ENCODE results near the gene RNF34.

DNA sequence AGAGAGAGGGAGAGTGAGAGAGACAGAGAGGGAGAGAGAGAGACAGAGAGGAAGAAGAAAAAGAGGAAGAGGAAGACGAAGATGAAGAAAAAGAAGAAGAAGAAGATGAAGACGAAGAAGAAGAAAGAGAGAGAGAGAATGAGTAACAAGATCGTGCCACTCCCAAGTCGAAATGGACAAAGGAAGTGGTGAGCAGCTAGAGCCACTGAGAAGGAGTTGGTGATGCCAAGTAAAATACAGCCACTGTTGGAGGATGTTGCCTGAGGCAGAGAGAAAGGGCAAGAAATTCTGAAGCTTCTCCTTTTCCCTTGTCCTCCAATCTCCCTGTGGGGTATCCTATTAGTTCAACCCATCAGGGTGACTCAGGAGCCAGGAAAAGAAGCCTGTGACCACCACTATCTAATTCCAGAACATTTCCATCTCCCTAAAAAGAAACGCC lies 35.2 kb upstream of the RNF34 start:
- no peak for TF ChIP-seq POLR2A (IDR thresholded peaks at IDR 0.05)
- TF ChIP-seq, protein P1, sequence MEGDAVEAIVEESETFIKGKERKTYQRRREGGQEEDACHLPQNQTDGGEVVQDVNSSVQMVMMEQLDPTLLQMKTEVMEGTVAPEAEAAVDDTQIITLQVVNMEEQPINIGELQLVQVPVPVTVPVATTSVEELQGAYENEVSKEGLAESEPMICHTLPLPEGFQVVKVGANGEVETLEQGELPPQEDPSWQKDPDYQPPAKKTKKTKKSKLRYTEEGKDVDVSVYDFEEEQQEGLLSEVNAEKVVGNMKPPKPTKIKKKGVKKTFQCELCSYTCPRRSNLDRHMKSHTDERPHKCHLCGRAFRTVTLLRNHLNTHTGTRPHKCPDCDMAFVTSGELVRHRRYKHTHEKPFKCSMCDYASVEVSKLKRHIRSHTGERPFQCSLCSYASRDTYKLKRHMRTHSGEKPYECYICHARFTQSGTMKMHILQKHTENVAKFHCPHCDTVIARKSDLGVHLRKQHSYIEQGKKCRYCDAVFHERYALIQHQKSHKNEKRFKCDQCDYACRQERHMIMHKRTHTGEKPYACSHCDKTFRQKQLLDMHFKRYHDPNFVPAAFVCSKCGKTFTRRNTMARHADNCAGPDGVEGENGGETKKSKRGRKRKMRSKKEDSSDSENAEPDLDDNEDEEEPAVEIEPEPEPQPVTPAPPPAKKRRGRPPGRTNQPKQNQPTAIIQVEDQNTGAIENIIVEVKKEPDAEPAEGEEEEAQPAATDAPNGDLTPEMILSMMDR (IDR thresholded peaks at IDR 0.05): no peak

Data from Peyer's patch (tissue), 4 donors.